ENCODE results near the gene CTNND2. TPM values are rescaled to one million over a fixed set of nuclear protein-coding genes. Genes with fewer than 3 reads are reported as not detected.

The CTNND2 gene
- total RNA-seq, 2 donors from 2014 or later, result not detected

GRCh38 chr5:11394933-11395332 is 509.3 kb downstream of the CTNND2 start:
- DNase-seq (ENCODE audit: low spot score) (no peak), ATAC-seq (ENCODE audit: insufficient number of reproducible peaks, low FRiP score, low read depth) (no peak)
- no peaks in the 10 kb centered on the region for H3K36me3 ChIP-seq
- H3K4me1 ChIP-seq (ENCODE audit: control insufficient read depth in 1 of 2, low read depth in 2 of 2), result no peaks in the 10 kb centered on the region
- no peak for TF ChIP-seq CTCF (IDR thresholded peaks at IDR 0.05)
- no peaks in the 10 kb centered on the region for H3K27me3 ChIP-seq (replicated peaks; ENCODE audit: insufficient read depth)
- no peak overlapping the region for H3K4me3 ChIP-seq
- no peak overlapping the region for H3K27ac ChIP-seq
- H3K9me3 ChIP-seq, result no peaks in the 10 kb centered on the region

GRCh38 chr5:11390291-11390767 is 513.9 kb downstream of the CTNND2 start:
- no peak for TF ChIP-seq CTCF (IDR thresholded peaks at IDR 0.05)
- H3K27ac ChIP-seq, result no peak overlapping the region
- no peaks in the 10 kb centered on the region for H3K27me3 ChIP-seq (replicated peaks; ENCODE audit: insufficient read depth)
- H3K4me3 ChIP-seq, result no peak overlapping the region
- no peak for DNase-seq (ENCODE audit: low spot score)
- no peak for ATAC-seq (ENCODE audit: insufficient number of reproducible peaks, low FRiP score, low read depth)
- no peaks in the 10 kb centered on the region for H3K36me3 ChIP-seq
- no peaks in the 10 kb centered on the region for H3K4me1 ChIP-seq (ENCODE audit: control insufficient read depth in 1 of 2, low read depth in 2 of 2)
- no peaks in the 10 kb centered on the region for H3K9me3 ChIP-seq

GRCh38 chr5:11387382-11387781 is 516.9 kb downstream of the CTNND2 start:
- Histone ChIP-seq H3K4me1 (ENCODE audit: control insufficient read depth in 1 of 2, low read depth in 2 of 2) (no peaks in the 10 kb centered on the region), H3K9me3 (no peaks in the 10 kb centered on the region), H3K36me3 (no peaks in the 10 kb centered on the region), H3K4me3 (no peak overlapping the region), H3K27me3 (replicated peaks; ENCODE audit: insufficient read depth) (no peaks in the 10 kb centered on the region), H3K27ac (no peak overlapping the region)
- TF ChIP-seq CTCF (IDR thresholded peaks at IDR 0.05), result no peak
- ATAC-seq (ENCODE audit: insufficient number of reproducible peaks, low FRiP score, low read depth), result no peak
- DNase-seq (ENCODE audit: low spot score), result no peak

- Histone ChIP-seq H3K27ac (no peak overlapping the region), H3K36me3 (no peaks in the 10 kb centered on the region), H3K4me1 (ENCODE audit: control insufficient read depth in 1 of 2, low read depth in 2 of 2) (no peaks in the 10 kb centered on the region), H3K4me3 (no peak overlapping the region), H3K9me3 (no peaks in the 10 kb centered on the region), H3K27me3 (replicated peaks; ENCODE audit: insufficient read depth) (no peaks in the 10 kb centered on the region)
- ATAC-seq (ENCODE audit: insufficient number of reproducible peaks, low FRiP score, low read depth), result no peak
- TF ChIP-seq CTCF (IDR thresholded peaks at IDR 0.05), result no peak
- no peak for DNase-seq (ENCODE audit: low spot score)
Measured at GRCh38 chr5:11386398-11386797, 517.8 kb downstream of the CTNND2 start.

- ATAC-seq (ENCODE audit: insufficient number of reproducible peaks, low FRiP score, low read depth) (no peak), DNase-seq (ENCODE audit: low spot score) (no peak)
- Histone ChIP-seq H3K4me3 (no peak overlapping the region), H3K36me3 (no peaks in the 10 kb centered on the region), H3K9me3 (no peaks in the 10 kb centered on the region), H3K27ac (no peak overlapping the region), H3K27me3 (replicated peaks; ENCODE audit: insufficient read depth) (no peaks in the 10 kb centered on the region), H3K4me1 (ENCODE audit: control insufficient read depth in 1 of 2, low read depth in 2 of 2) (no peaks in the 10 kb centered on the region)
- TF ChIP-seq CTCF (IDR thresholded peaks at IDR 0.05), result no peak
Measured at GRCh38 chr5:11385901-11386293, 518.3 kb downstream of the CTNND2 start.

All from thoracic aorta (tissue), 2 donors.